GM12878 (cell line): ENCODE measurements around the gene ARRDC1. TPM values are rescaled to one million over a fixed set of nuclear protein-coding genes. Genes with fewer than 3 reads are reported as not detected.

Experiments
- ATAC-seq: fragments of 200-7000 bp; cut with Tn5 transposase; 3 replicates; pipeline ENCODE4 v1.9.1; 2020; ENCODE audit warnings: mild to moderate bottlenecking, moderate library complexity
- Bru-seq: library from RNA; stranded (reverse); fragments of 400-500 nt; gene quantifications from one replicate; lab custom pipeline; 2021; lab: Mats Ljungman, UMichigan
- BruChase-seq, 2 experiments: library from RNA; stranded (reverse); fragments of 400-500 nt; gene quantifications; one replicate each; lab custom pipeline; 2021; lab: Mats Ljungman, UMichigan
- BruUV-seq: library from RNA; stranded (reverse); fragments of 400-500 nt; replicated peaks from 2 replicates; lab custom pipeline; 2021; lab: Mats Ljungman, UMichigan
- CTCF ChIA-PET: fragments of 300-600 bp; sonication (Branson Sonifier 250); formaldehyde crosslinking; extraction: SDS; loops from one replicate; lab custom pipeline; 2021; ENCODE audit warnings: inconsistent platforms; lab: Yijun Ruan, JAX
- POLR2A ChIA-PET: fragments of 350-600 bp; formaldehyde crosslinking; extraction: SDS; loops from one replicate; lab custom pipeline; 2021; ENCODE audit warnings: inconsistent platforms; lab: Charles Lee
- RAD21 ChIA-PET: fragments of 300-600 bp; sonication (Branson Sonifier 250); formaldehyde crosslinking; loops from one replicate; lab custom pipeline; 2023; ENCODE audit warnings: antibody characterized with exemption; ENCODE audit not compliant: unreplicated experiment; lab: Charles Lee
- SMC1A ChIA-PET: fragments of 300-600 bp; sonication (Branson Sonifier 250); formaldehyde crosslinking; loops from one replicate; lab custom pipeline; 2023; ENCODE audit not compliant: unreplicated experiment, uncharacterized antibody; lab: Charles Lee
- DNase-seq: peaks from one replicate; pipeline ENCODE4 v3.0.0-alpha.2; 2011; ENCODE audit warnings: low read depth, low spot score
- FAIRE-seq: peaks from 3 replicates; lab custom pipeline; 2011; peaks lifted over from hg19 to GRCh38; lab: Jason Lieb, UNC
- H2AFZ ChIP-seq: 2 replicates; pipeline ENCODE4 v1.6.0; 2011; ENCODE audit warnings: low read depth, low read length, control low read depth; ENCODE audit not compliant: control insufficient read depth
- H3K27ac ChIP-seq: 2 replicates; pipeline ENCODE4 v1.5.1; 2011; ENCODE audit warnings: control low read depth; ENCODE audit not compliant: control insufficient read depth, insufficient read depth
- H3K27me3 ChIP-seq, 2 experiments: replicated peaks in 1 of 2; 2 replicates each; pipeline versions ENCODE4 v1.6.0 to v1.6.1; 2011; ENCODE audit warnings: low read length in 1 of 2; ENCODE audit not compliant: control insufficient read depth in 2 of 2, insufficient read depth in 2 of 2
- H3K36me3 ChIP-seq, 2 experiments: 2 replicates each; pipeline ENCODE4 v1.5.1; 2011; ENCODE audit warnings: low read length in 1 of 2; ENCODE audit not compliant: control insufficient read depth in 2 of 2, insufficient read depth in 2 of 2
- H3K4me1 ChIP-seq: 2 replicates; pipeline ENCODE4 v1.6.1; 2011; ENCODE audit warnings: mild to moderate bottlenecking, low read length, moderate library complexity, mixed read lengths; ENCODE audit not compliant: control insufficient read depth, insufficient read depth
- H3K4me2 ChIP-seq: 2 replicates; pipeline ENCODE4 v1.6.0; 2011; ENCODE audit warnings: control low read depth; ENCODE audit not compliant: control insufficient read depth, insufficient read depth
- H3K4me3 ChIP-seq: fragments of 200-600 bp; sonication (generic); 2 replicates; pipeline ENCODE4 v1.5.1; 2016
- H3K79me2 ChIP-seq: 2 replicates; pipeline ENCODE4 v1.6.0; 2011; ENCODE audit warnings: low read length; ENCODE audit not compliant: control insufficient read depth, insufficient read depth
- H3K9ac ChIP-seq: 2 replicates; pipeline ENCODE4 v1.8.0; 2011; ENCODE audit warnings: low read length, control low read depth, mixed read lengths; ENCODE audit not compliant: control insufficient read depth, insufficient read depth
- H3K9me3 ChIP-seq: replicated peaks from 3 replicates; pipeline ENCODE4 v1.5.1; 2011; ENCODE audit warnings: mild to moderate bottlenecking, low read length; ENCODE audit not compliant: control insufficient read depth, insufficient read depth
- H4K20me1 ChIP-seq: 2 replicates; pipeline ENCODE4 v1.6.0; 2011; ENCODE audit not compliant: control insufficient read depth, insufficient read depth
- BMI1 ChIP-seq: fragments of 450-650 bp; IDR thresholded peaks from 2 replicates; pipeline ENCODE4 v1.6.1; 2016; ENCODE audit warnings: mild to moderate bottlenecking, moderate library complexity, borderline replicate concordance
- BRCA1 ChIP-seq: IDR thresholded peaks from 2 replicates; pipeline ENCODE4 v1.6.1; 2011; ENCODE audit warnings: low read depth, low read length, improper control_type of control experiment
- DPF2 ChIP-seq: fragments of 450-650 bp; IDR thresholded peaks from 2 replicates; pipeline ENCODE4 v1.6.1; 2017; ENCODE audit warnings: mild to moderate bottlenecking
- ELK1 ChIP-seq: IDR thresholded peaks from 2 replicates; pipeline ENCODE4 v1.6.1; 2012; ENCODE audit warnings: low read depth, low read length, improper control_type of control experiment
- ESRRA ChIP-seq: IDR thresholded peaks from 2 replicates; pipeline ENCODE4 v1.6.1; 2012; ENCODE audit warnings: mild to moderate bottlenecking, low read length, improper control_type of control experiment
- HDAC6 ChIP-seq: fragments of 200-600 bp; sonication (generic); IDR thresholded peaks from one replicate; pipeline ENCODE4 v1.8.0; 2017; ENCODE audit warnings: antibody characterized with exemption; ENCODE audit not compliant: unreplicated experiment
- IKZF1 ChIP-seq: fragments of 450-650 bp; conservative IDR thresholded peaks from 2 replicates; pipeline ENCODE4 v1.6.1; 2017; ENCODE audit warnings: antibody characterized with exemption, mild to moderate bottlenecking
- IRF4 ChIP-seq: IDR thresholded peaks from 2 replicates; pipeline ENCODE4 v1.6.1; 2011; ENCODE audit warnings: low read depth, low read length
- MEF2B ChIP-seq: fragments of 450-650 bp; IDR thresholded peaks from 2 replicates; pipeline ENCODE4 v1.6.1; 2018; ENCODE audit warnings: mild to moderate bottlenecking, moderate library complexity; ENCODE audit not compliant: partially characterized antibody, poor library complexity, severe bottlenecking
- MXI1 ChIP-seq: fragments of 150-350 bp; IDR thresholded peaks from 2 replicates; pipeline ENCODE4 v1.6.1; 2011; ENCODE audit warnings: low read depth, mild to moderate bottlenecking, inconsistent platforms, low read length, improper control_type of control experiment
- SMAD1 ChIP-seq: fragments of 450-650 bp; IDR thresholded peaks from 2 replicates; pipeline ENCODE4 v1.6.1; 2018; ENCODE audit warnings: mild to moderate bottlenecking, low read depth; ENCODE audit not compliant: partially characterized antibody
- SREBF2 ChIP-seq: IDR thresholded peaks from 2 replicates; pipeline ENCODE4 v1.6.1; 2012; ENCODE audit warnings: mild to moderate bottlenecking, low read length
- TBL1XR1 ChIP-seq: IDR thresholded peaks from 2 replicates; pipeline ENCODE4 v1.6.1; 2012; ENCODE audit warnings: low read depth, low read length, improper control_type of control experiment
- ZNF207 ChIP-seq: fragments of 450-650 bp; IDR thresholded peaks from 2 replicates; pipeline ENCODE4 v1.6.1; 2014; ENCODE audit warnings: antibody characterized with exemption, mild to moderate bottlenecking, borderline replicate concordance
- ZNF24 ChIP-seq: fragments of 450-650 bp; IDR thresholded peaks from 2 replicates; pipeline ENCODE4 v1.6.1; 2017; ENCODE audit warnings: antibody characterized with exemption, mild to moderate bottlenecking
- WGBS: methylation state at CpG from one replicate; pipeline ENCODE4 v1.1.6; 2016; ENCODE audit warnings: low lambda C conversion rate; ENCODE audit not compliant: insufficient replicate concordance, insufficient coverage; ENCODE audit errors: missing lambda C conversion rate; 5-methylcytosine and 5-hydroxymethylcytosine counted together
- in situ Hi-C: fragments of 300-500 bp; cut with MboI; formaldehyde crosslinking; loops from 9 replicates; pipeline ENCODE4 v1.14.3; 2018; ENCODE audit warnings: mixed read lengths
- intact Hi-C: fragments of 100-400 bp; cut with micrococcal nuclease; formaldehyde crosslinking; loops from one replicate; pipeline ENCODE4 v1.14.2; 2022; ENCODE audit not compliant: unreplicated experiment
- long read RNA-seq, 2 experiments: library from polyadenylated mRNA; unstranded; transcript quantifications; one replicate each; pipeline ENCODE4 v2.0.0, GENCODE V29; 2019 to 2020
- polyA minus RNA-seq, 3 experiments: library from RNA; depleted of rRNA, polyadenylated mRNA; stranded (reverse); fragments of >200 nt; gene quantifications; 2 replicates each; pipeline ENCODE4 v1.2.3, GENCODE V29; 2011
- polyA plus RNA-seq, 11 experiments: library from polyadenylated mRNA; depleted of rRNA in 4 of 11; unstranded in 6 of 11; stranded (reverse) in 5 of 11; fragments of >200 nt; fragmentation: Nextera tagmentation in 4 of 11; fragmentation: Illumina TruSeq in 1 of 11; extraction: Ambion mirVana in 4 of 11; extraction: Trizol in 1 of 11; gene quantifications; 1 replicate in 1 of 11; 2 replicates in 10 of 11; pipeline versions ENCODE4 v1.2.1 to v1.2.3, GENCODE V29; 2011 to 2016; ENCODE audit warnings: inconsistent platforms in 2 of 11, missing spikeins in 2 of 11, low read depth in 1 of 11
- total RNA-seq, 4 experiments: library from RNA; depleted of rRNA in 3 of 4; stranded (reverse); fragments of >200 nt in 3 of 4; fragmentation: Illumina TruSeq in 1 of 4; extraction: Trizol in 1 of 4; gene quantifications; 2 replicates each; pipeline versions ENCODE4 v1.2.1 to v1.2.3, GENCODE V29; 2013 to 2021
- TF ChIP-seq, protein P1 (sequence below): fragments of 450-650 bp; conservative IDR thresholded peaks from 2 replicates; pipeline ENCODE4 v1.6.1; 2017; ENCODE audit warnings: mild to moderate bottlenecking, moderate library complexity

The ARRDC1 gene
- 50.1 and 58.2 TPM in 2 replicates for total RNA-seq (2013; cell fraction: nucleolus; rRNA removed)
- total RNA-seq (2014; rRNA removed) = 24.6 and 25.2 TPM in 2 replicates
- 5.8 and 6.2 TPM in 2 replicates for total RNA-seq (2014; rRNA removed; fragmentation: Illumina TruSeq; extraction: Trizol)
- total RNA-seq (2021) = 21.0 and 23.1 TPM in 2 replicates
- polyA plus RNA-seq (2011; ENCODE audit: low read depth) = 16.1 TPM
- 10.2 and 21.8 TPM in 2 replicates for polyA plus RNA-seq (2011; rRNA removed)
- polyA plus RNA-seq (2011; cell fraction: cytosol; rRNA removed) = 22.0 and 37.0 TPM in 2 replicates
- 149 and 164 TPM in 2 replicates for polyA plus RNA-seq (2011; cell fraction: nucleus; rRNA removed)
- polyA plus RNA-seq (2012) = 24.1 and 26.4 TPM in 2 replicates
- polyA plus RNA-seq (2014; fragmentation: Illumina TruSeq; extraction: Trizol) = 1.4 and 9.3 TPM in 2 replicates
- polyA plus RNA-seq (2014; fragmentation: Nextera tagmentation; extraction: Ambion mirVana) = under 1 TPM; 0.23 to 0.97 TPM
- polyA plus RNA-seq (2014; rRNA removed) = 30.3 and 34.4 TPM in 2 replicates
- polyA plus RNA-seq (2016; fragmentation: Nextera tagmentation; extraction: Ambion mirVana) = 10 to 100 TPM; 20.8 to 23.0 TPM
- 14.1 and 25.7 TPM in 2 replicates for polyA minus RNA-seq (2011; rRNA and poly(A)+ RNA removed)
- 8.4 and 10.0 TPM in 2 replicates for polyA minus RNA-seq (2011; cell fraction: cytosol; rRNA and poly(A)+ RNA removed)
- 23.7 and 44.2 TPM in 2 replicates for polyA minus RNA-seq (2011; cell fraction: nucleus; rRNA and poly(A)+ RNA removed)
- percentile 57 among the genes with signal in this experiment for Bru-seq, nascent RNA
- percentile 69 among the genes with signal in this experiment for BruChase-seq, experiment 1, labeled RNA remaining after a 6-hour chase
- BruChase-seq, experiment 2, labeled RNA remaining after a 2-hour chase = percentile 56 among the genes with signal in this experiment
- long read RNA-seq, experiment 1, partial matches to known transcripts = 0 of 4 reads
- long read RNA-seq, experiment 1, other reads (novel, unspliced or antisense) = 1 of 4 reads
- long read RNA-seq, experiment 2, partial matches to known transcripts = 1 of 2 reads
- long read RNA-seq, experiment 2, other reads (novel, unspliced or antisense) = 0 of 2 reads

DNA sequence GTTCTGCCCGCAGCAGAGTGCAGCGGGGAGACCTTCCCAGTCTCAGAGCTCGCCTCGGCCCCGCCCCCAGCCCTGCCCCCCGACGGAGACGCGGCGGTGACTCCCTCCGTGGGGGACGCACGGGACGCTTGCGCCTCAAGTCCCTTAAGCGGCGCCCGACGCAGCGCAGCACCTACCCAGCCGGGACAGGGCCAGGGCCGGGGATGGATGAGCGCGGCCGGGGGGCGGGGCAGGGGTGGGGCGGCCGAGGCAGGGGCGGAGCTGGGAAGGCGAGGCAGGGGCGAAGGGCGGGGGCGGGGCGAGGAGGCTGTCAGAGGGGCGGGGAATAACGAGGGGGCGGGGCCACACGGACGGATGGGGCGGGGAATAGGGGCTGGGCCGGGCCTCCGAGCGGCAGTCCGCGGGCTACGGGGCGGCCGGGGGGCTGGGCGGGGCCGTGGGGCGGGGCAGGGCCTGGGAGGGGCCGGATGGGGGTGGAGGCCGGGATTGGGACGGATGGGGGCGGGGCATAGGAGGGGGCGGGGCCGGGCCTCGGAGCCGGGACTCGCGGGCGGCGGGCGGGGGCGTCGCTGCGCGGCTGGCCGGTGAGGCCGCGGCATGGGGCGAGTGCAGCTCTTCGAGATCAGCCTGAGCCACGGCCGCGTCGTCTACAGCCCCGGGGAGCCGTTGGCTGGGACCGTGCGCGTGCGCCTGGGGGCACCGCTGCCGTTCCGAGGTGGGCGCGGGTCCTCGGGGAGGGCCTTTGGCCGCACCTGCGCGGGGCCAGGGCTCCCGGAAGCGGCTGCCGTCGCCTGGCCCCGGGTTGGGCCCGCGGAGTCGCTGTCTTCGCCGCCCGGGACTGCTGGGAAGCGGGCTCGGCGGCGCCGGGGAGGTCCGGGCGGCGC, at the start of gene ARRDC1:
Gene ARRDC1 (plus strand): TSS at position 566 of the 884 bp plus-strand sequence. CDS start 32 bp downstream, at position 598.
- DNase-seq (peak; percentile 45), ATAC-seq (peak; percentile 93), FAIRE-seq (no peak)
- Histone ChIP-seq H3K27ac (peak within 1 kb of the TSS; percentile 35; the same call in 1 of the 2 replicates), H3K36me3 (no peaks in the 10 kb centered on the region), H3K9me3 (no peaks in the 10 kb centered on the region), H3K79me2 (peaks cover 4% of the 10 kb centered on the region), H3K9ac (peak within 1 kb of the TSS; percentile 63), H3K4me3 (peak within 1 kb of the TSS; percentile 76), H2AFZ (peak within 1 kb of the TSS; percentile 82), H3K27me3 (no peaks in the 10 kb centered on the region), H4K20me1 (no peaks in the 10 kb centered on the region; the same call in 1 of the 2 replicates), H3K4me2 (peak within 1 kb of the TSS; percentile 94), H3K4me1 (peaks cover 11% of the 10 kb centered on the region)
- ChIA-PET RAD21 (interaction anchor here (1.2 to 1.4 kb wide), 2 partner anchors 14 kb away, joined by 3 to 4 read pairs; partner anchors contain the start of gene EHMT1), CTCF (interaction anchor here (0.7 kb wide), 1 partner anchor 13 kb away, joined by 3 read pairs; the partner anchor contains the start of gene EHMT1), POLR2A (interaction anchor here (0.6 to 1.2 kb wide), 3 partner anchors 13 to 303 kb away, joined by 3 to 4 read pairs (median 3); partner anchors contain the start of genes EHMT1 and NRARP), SMC1A (no interaction called here)
- BruUV-seq = no TSS peak
- intact Hi-C loops (no loop called here), in situ Hi-C loops (no loop called here)
- under 1% methylated on average over 41 of the region's 111 CpGs for WGBS
- no peak for TF ChIP-seq BRCA1
- no peak for TF ChIP-seq ZNF207
- 0 out of 2 replicates have a peak, but pooled peaks have one; percentile 20 for TF ChIP-seq ZNF24
- TF ChIP-seq ELK1 = no peak
- peak; percentile 83 for TF ChIP-seq DPF2
- TF ChIP-seq, protein P1, sequence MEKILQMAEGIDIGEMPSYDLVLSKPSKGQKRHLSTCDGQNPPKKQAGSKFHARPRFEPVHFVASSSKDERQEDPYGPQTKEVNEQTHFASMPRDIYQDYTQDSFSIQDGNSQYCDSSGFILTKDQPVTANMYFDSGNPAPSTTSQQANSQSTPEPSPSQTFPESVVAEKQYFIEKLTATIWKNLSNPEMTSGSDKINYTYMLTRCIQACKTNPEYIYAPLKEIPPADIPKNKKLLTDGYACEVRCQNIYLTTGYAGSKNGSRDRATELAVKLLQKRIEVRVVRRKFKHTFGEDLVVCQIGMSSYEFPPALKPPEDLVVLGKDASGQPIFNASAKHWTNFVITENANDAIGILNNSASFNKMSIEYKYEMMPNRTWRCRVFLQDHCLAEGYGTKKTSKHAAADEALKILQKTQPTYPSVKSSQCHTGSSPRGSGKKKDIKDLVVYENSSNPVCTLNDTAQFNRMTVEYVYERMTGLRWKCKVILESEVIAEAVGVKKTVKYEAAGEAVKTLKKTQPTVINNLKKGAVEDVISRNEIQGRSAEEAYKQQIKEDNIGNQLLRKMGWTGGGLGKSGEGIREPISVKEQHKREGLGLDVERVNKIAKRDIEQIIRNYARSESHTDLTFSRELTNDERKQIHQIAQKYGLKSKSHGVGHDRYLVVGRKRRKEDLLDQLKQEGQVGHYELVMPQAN = peak; percentile 85
- no peak for TF ChIP-seq MEF2B
- TF ChIP-seq ESRRA = no peak
- TF ChIP-seq IRF4 = no peak
- no peak for TF ChIP-seq HDAC6
- peak; percentile 76; the same call in 1 of the 2 replicates for TF ChIP-seq IKZF1
- no peak for TF ChIP-seq BMI1
- TF ChIP-seq MXI1 = no peak
- TF ChIP-seq SREBF2 = no peak
- no peak for TF ChIP-seq TBL1XR1
- no peak for TF ChIP-seq SMAD1
